K562 (cell line): ENCODE measurements around the gene CDYL. TPM values are rescaled to one million over a fixed set of nuclear protein-coding genes. Genes with fewer than 3 reads are reported as not detected.

Experiments used
- ATAC-seq: fragments of 200-7000 bp; cut with Tn5 transposase; 3 replicates; pipeline ENCODE4 v1.9.1; 2020; ENCODE audit warnings: moderate library complexity
- BruUV-seq: library from RNA; stranded (reverse); fragments of 400-500 nt; replicated peaks from 2 replicates; lab custom pipeline; 2021; lab: Mats Ljungman, UMichigan
- CTCF ChIA-PET: fragments of 300-600 bp; formaldehyde crosslinking; extraction: SDS; loops from one replicate; lab custom pipeline; 2021; ENCODE audit warnings: low intra/inter-chr PET ratio; lab: Yijun Ruan, JAX
- POLR2A ChIA-PET: fragments of 300-600, 350-650 bp; sonication (Branson Sonifier 250); formaldehyde crosslinking; extraction: SDS; loops from one replicate; lab custom pipeline; 2021; ENCODE audit warnings: antibody characterized with exemption, inconsistent platforms; lab: Yijun Ruan, JAX
- DNase-seq, 4 experiments: peaks; one replicate each; pipeline versions ENCODE4 v3.0.0 to v3.0.0-alpha.2; 2011 to 2018; ENCODE audit warnings: low spot score in 3 of 4, mixed read lengths in 3 of 4; ENCODE audit errors: extremely low read depth in 1 of 4
- FAIRE-seq: peaks from 2 replicates; lab custom pipeline; 2011; peaks lifted over from hg19 to GRCh38; lab: Jason Lieb, UNC
- H2AFZ ChIP-seq: 2 replicates; pipeline ENCODE4 v1.6.0; 2011; ENCODE audit warnings: low read depth, low read length, control low read depth, inconsistent platforms
- H3K27ac ChIP-seq: fragments of 200-600 bp; 3 replicates; pipeline ENCODE4 v1.8.0; 2011; ENCODE audit warnings: low read depth, mild to moderate bottlenecking, control low read depth, inconsistent platforms, low read length, moderate library complexity, mixed read lengths; ENCODE audit errors: extremely low read depth
- H3K27me3 ChIP-seq, 2 experiments: fragments of 300-600 bp in 1 of 2; 2 replicates in 1 of 2; 3 replicates in 1 of 2; pipeline versions ENCODE4 v1.6.0 to v1.8.0; 2011; ENCODE audit warnings: inconsistent platforms in 2 of 2, low read length in 2 of 2, mild to moderate bottlenecking in 1 of 2, mixed read lengths in 1 of 2, moderate library complexity in 1 of 2; ENCODE audit not compliant: control insufficient read depth in 2 of 2, insufficient read depth in 2 of 2
- H3K36me3 ChIP-seq: fragments of 300-600 bp; 3 replicates; pipeline ENCODE4 v1.8.0; 2011; ENCODE audit warnings: mild to moderate bottlenecking, low read length, inconsistent platforms; ENCODE audit not compliant: control insufficient read depth, insufficient read depth
- H3K4me1 ChIP-seq, 2 experiments: fragments of 200-600 bp in 1 of 2; replicated peaks in 1 of 2; 2 replicates in 1 of 2; 3 replicates in 1 of 2; pipeline versions ENCODE4 v1.5.1 to v1.8.0; 2011; ENCODE audit warnings: inconsistent platforms in 2 of 2, low read length in 2 of 2, mild to moderate bottlenecking in 1 of 2, mixed read lengths in 1 of 2, moderate library complexity in 1 of 2; ENCODE audit not compliant: control insufficient read depth in 2 of 2, insufficient read depth in 2 of 2
- H3K4me2 ChIP-seq: 2 replicates; pipeline ENCODE4 v1.6.1; 2011; ENCODE audit warnings: low read length, control low read depth, inconsistent platforms, mixed read lengths; ENCODE audit not compliant: insufficient read depth
- H3K4me3 ChIP-seq: fragments of 200-600 bp; sonication (generic), shearing (Covaris generic); 2 replicates; pipeline ENCODE4 v1.5.1; 2016; ENCODE audit warnings: control low read depth, inconsistent platforms
- H3K79me2 ChIP-seq: fragments of 200-600 bp; 3 replicates; pipeline ENCODE4 v1.8.0; 2011; ENCODE audit warnings: low read length, inconsistent platforms; ENCODE audit not compliant: control insufficient read depth, insufficient read depth
- H3K9ac ChIP-seq, 2 experiments: 2 replicates each; pipeline versions ENCODE4 v1.6.0 to v1.6.1; 2011; ENCODE audit warnings: low read depth in 2 of 2, low read length in 2 of 2, control low read depth in 1 of 2, inconsistent platforms in 1 of 2, mild to moderate bottlenecking in 1 of 2, mixed read lengths in 1 of 2; ENCODE audit not compliant: insufficient read depth in 1 of 2
- H3K9me1 ChIP-seq: one replicate; pipeline ENCODE4 v1.6.0; 2011; ENCODE audit warnings: inconsistent platforms, mild to moderate bottlenecking, low read length, moderate library complexity; ENCODE audit not compliant: control insufficient read depth, insufficient read depth
- H3K9me3 ChIP-seq: replicated peaks from 2 replicates; pipeline ENCODE4 v1.5.1; 2011; ENCODE audit warnings: low read depth, low read length, inconsistent platforms; ENCODE audit not compliant: control insufficient read depth, insufficient read depth
- H4K20me1 ChIP-seq: replicated peaks from 2 replicates; pipeline ENCODE4 v1.6.1; 2011; ENCODE audit warnings: low read length, inconsistent platforms, mixed read lengths; ENCODE audit not compliant: control insufficient read depth, insufficient read depth
- BMI1 ChIP-seq: fragments of 150-350 bp; IDR thresholded peaks from 2 replicates; pipeline ENCODE4 v1.6.1; 2014; ENCODE audit warnings: low read length
- DIDO1 ChIP-seq: fragments of 450-650 bp; IDR thresholded peaks from 2 replicates; pipeline ENCODE4 v1.6.1; 2016; ENCODE audit warnings: low read depth, missing biosample characterization, missing genetic modification characterization
- DMBX1 ChIP-seq: fragments of 250-450 bp; sonication (Bioruptor Pico); IDR thresholded peaks from 2 replicates; pipeline ENCODE4 v1.8.0; 2022; ENCODE audit warnings: inconsistent platforms, mild to moderate bottlenecking, moderate library complexity, borderline replicate concordance
- DPF2 ChIP-seq: fragments of 450-650 bp; IDR thresholded peaks from 2 replicates; pipeline ENCODE4 v1.6.1; 2016
- ELF4 ChIP-seq: fragments of 450-650 bp; formaldehyde crosslinking; IDR thresholded peaks from 2 replicates; pipeline ENCODE4 v1.4.0; 2022; ENCODE audit warnings: missing genetic modification characterization
- JUND ChIP-seq, 2 experiments: IDR thresholded peaks; 2 replicates in 1 of 2; 3 replicates in 1 of 2; pipeline ENCODE4 v1.6.1; 2011; ENCODE audit warnings: borderline replicate concordance in 2 of 2, low read depth in 2 of 2, low read length in 2 of 2, improper control_type of control experiment in 1 of 2, missing biosample characterization in 1 of 2, missing genetic modification characterization in 1 of 2, missing genetic modification reagents in 1 of 2
- MTA3 ChIP-seq: fragments of 450-650 bp; formaldehyde crosslinking; IDR thresholded peaks from 2 replicates; pipeline ENCODE4 v1.6.1; 2017; ENCODE audit warnings: mild to moderate bottlenecking, borderline replicate concordance
- MYBL2 ChIP-seq, 2 experiments: fragments of 450-650 bp in 1 of 2; sonication (generic) in 1 of 2; formaldehyde crosslinking in 1 of 2; IDR thresholded peaks; 2 replicates each; pipeline versions ENCODE4 v1.6.1 to v1.8.1; 2017 to 2022; ENCODE audit warnings: borderline replicate concordance in 1 of 2, inconsistent platforms in 1 of 2, low read depth in 1 of 2, mild to moderate bottlenecking in 1 of 2, missing genetic modification reagents in 1 of 2, moderate library complexity in 1 of 2
- NCOA4 ChIP-seq: fragments of 450-650 bp; IDR thresholded peaks from 2 replicates; pipeline ENCODE4 v1.6.1; 2018; ENCODE audit warnings: mild to moderate bottlenecking; ENCODE audit not compliant: partially characterized antibody
- NFE2L1 ChIP-seq: fragments of 450-650 bp; IDR thresholded peaks from 2 replicates; pipeline ENCODE4 v1.6.1; 2016; ENCODE audit warnings: missing genetic modification characterization, low read depth, mild to moderate bottlenecking, missing compliant biosample characterization, moderate library complexity, borderline replicate concordance
- PTBP1 ChIP-seq: fragments of 200-400 bp; formaldehyde crosslinking; IDR thresholded peaks from 2 replicates; pipeline ENCODE4 v1.6.1; 2017; ENCODE audit warnings: low read depth, low read length
- SIX5 ChIP-seq, 2 experiments: IDR thresholded peaks; 2 replicates each; pipeline ENCODE4 v1.6.1; 2011; ENCODE audit warnings: low read length in 2 of 2, borderline replicate concordance in 1 of 2, low read depth in 1 of 2, mild to moderate bottlenecking in 1 of 2, moderate library complexity in 1 of 2; ENCODE audit not compliant: insufficient read depth in 1 of 2
- SMAD2 ChIP-seq: fragments of 150-350 bp; IDR thresholded peaks from 2 replicates; pipeline ENCODE4 v1.6.1; 2014; ENCODE audit warnings: low read depth, mild to moderate bottlenecking, low read length
- STAT5A ChIP-seq: IDR thresholded peaks from 2 replicates; pipeline ENCODE4 v1.6.1; 2012; ENCODE audit warnings: low read length, inconsistent platforms, borderline replicate concordance
- TAF1 ChIP-seq: IDR thresholded peaks from 2 replicates; pipeline ENCODE4 v1.6.1; 2011; ENCODE audit warnings: mild to moderate bottlenecking, low read length, moderate library complexity; ENCODE audit not compliant: insufficient read depth, control insufficient read depth, severe bottlenecking; ENCODE audit errors: extremely low read depth
- ZFX ChIP-seq: sonication (generic); formaldehyde crosslinking; IDR thresholded peaks from 2 replicates; pipeline ENCODE4 v1.8.0; 2022; ENCODE audit warnings: mild to moderate bottlenecking, missing genetic modification reagents, moderate library complexity
- ZNF3 ChIP-seq: fragments of 250-450 bp; sonication (Bioruptor Pico); IDR thresholded peaks from 2 replicates; pipeline ENCODE4 v1.5.0; 2021; ENCODE audit warnings: mild to moderate bottlenecking, moderate library complexity
- WGBS: fragments of 100-300 bp; shearing (Covaris generic); methylation state at CpG from one replicate; pipeline ENCODE4 v1.1.6; 2016; ENCODE audit warnings: low coverage, mixed read lengths; ENCODE audit not compliant: insufficient coverage; ENCODE audit errors: missing lambda C conversion rate; 5-methylcytosine and 5-hydroxymethylcytosine counted together
- in situ Hi-C: fragments of 300-500 bp; cut with MboI; formaldehyde crosslinking; loops from 4 replicates; pipeline ENCODE4 v1.15.0; 2018; ENCODE audit warnings: inconsistent platforms, mixed read lengths
- intact Hi-C: fragments of 100-400 bp; cut with micrococcal nuclease; formaldehyde crosslinking; loops from 2 replicates; pipeline ENCODE4 v1.14.2; 2022
- polyA plus RNA-seq, 8 experiments: library from polyadenylated mRNA; depleted of rRNA in 4 of 8; stranded (reverse) in 5 of 8; unstranded in 3 of 8; fragments of >200 nt; fragmentation: Nextera tagmentation in 2 of 8; fragmentation: Illumina TruSeq in 1 of 8; extraction: Ambion mirVana in 2 of 8; extraction: Trizol in 1 of 8; gene quantifications; 2 replicates each; pipeline versions ENCODE4 v1.2.1 to v1.2.3, GENCODE V29; 2011 to 2014; ENCODE audit warnings: inconsistent platforms in 1 of 8, missing spikeins in 1 of 8
- total RNA-seq, 7 experiments: library from RNA; depleted of rRNA in 6 of 7; stranded (reverse); fragments of >200 nt in 6 of 7; fragmentation: Illumina TruSeq in 2 of 7; extraction: Trizol in 2 of 7; gene quantifications; 2 replicates each; pipeline versions ENCODE4 v1.2.1 to v1.2.3, GENCODE V29; 2011 to 2021; ENCODE audit warnings: low replicate concordance in 1 of 7

CDYL gene
- total and polyA plus RNA-seq, 9 of the 15 experiments (the other 6 are each of a cell fraction or from before 2014, with no cell fraction given): 8.1 to 45.8 (median 40.8) TPM

GRCh38 chr6:4928426-4928825, 152.2 kb downstream of the CDYL start (continued):
- TF ChIP-seq DMBX1 (CRISPR knock-in tag): peak; percentile 48; the same call in 1 of the 2 replicates

- intact Hi-C loops (loop anchor here (5.0 kb wide), 1 partner anchor 202 kb away; no protein-coding TSS in a partner anchor), in situ Hi-C loops (no loop called here)
- peaks cover 9 to 34% of the 10 kb centered on the region in 2 experiments for H3K4me1 ChIP-seq
- no peaks in the 10 kb centered on the region for H3K9me1 ChIP-seq
- H3K4me2 ChIP-seq: no peak overlapping the region
- H3K9me3 ChIP-seq: no peaks in the 10 kb centered on the region
- H3K27me3 ChIP-seq: no peaks in the 10 kb centered on the region
- 36% methylated on average over 1 of the region's 1 CpG for WGBS
- POLR2A ChIA-PET: interaction anchor here (0.6 to 1.3 kb wide), 2 partner anchors 13 to 1509 kb away, joined by 3 read pairs; no protein-coding TSS in a partner anchor
- no peak overlapping the region for H3K9ac ChIP-seq
- no TSS peak for BruUV-seq
- H4K20me1 ChIP-seq: peaks cover 37% of the 10 kb centered on the region; the same call in 1 of the 2 replicates
- H3K27ac ChIP-seq: peak overlapping the region; percentile 35; the same call in 1 of the 3 replicates
- no peak overlapping the region for H2AFZ ChIP-seq
- H3K36me3 ChIP-seq: no peaks in the 10 kb centered on the region; the same call in 2 of the 3 replicates
- no peak overlapping the region for H3K4me3 ChIP-seq
- DNase-seq (no peak), ATAC-seq (peak; percentile 33; the same call in 2 of the 3 replicates), FAIRE-seq (no peak)
- H3K79me2 ChIP-seq: peaks cover 87% of the 10 kb centered on the region
- CTCF ChIA-PET: no interaction called here
- TF ChIP-seq SMAD2 (no peak), BMI1 (no peak), NFE2L1 (no peak), ELF4 (CRISPR knock-in tag) (no peak), ZNF3 (CRISPR knock-in tag) (no peak), MYBL2 (IDR thresholded peaks at IDR 0.05; ENCODE audit: low read depth) (no peak), MYBL2 (CRISPR knock-in tag; IDR thresholded peaks at IDR 0.05; ENCODE audit: borderline replicate concordance) (no peak), DPF2 (peak; percentile 22; the same call in 1 of the 2 replicates), JUND (IDR thresholded peaks at IDR 0.05; ENCODE audit: borderline replicate concordance, low read depth, low read length) (no peak), JUND (tag; IDR thresholded peaks at IDR 0.05; ENCODE audit: borderline replicate concordance, low read depth, low read length) (no peak), MTA3 (no peak), ZFX (CRISPR knock-in tag) (peak; percentile 35; the same call in 1 of the 2 replicates), STAT5A (no peak), DIDO1 (tag) (no peak), PTBP1 (no peak), SIX5 (IDR thresholded peaks at IDR 0.05; ENCODE audit: borderline replicate concordance in 1 of 2, insufficient read depth in 1 of 2, low read depth in 1 of 2, low read length in 2 of 2) (0 out of 4 replicates have a peak, but pooled peaks of 1 of the 2 experiments have one; percentile 18), NCOA4 (no peak), TAF1 (no peak)
Observed at GRCh38 chr6:4929097-4929718, 153.0 kb downstream of the CDYL start.
